NAMALWA (cell line): ENCODE data around the gene RBM18.

ENCODE experiments used
- DNase-seq: peaks from one replicate; pipeline ENCODE4 v3.0.0-alpha.2; 2015; ENCODE audit warnings: low spot score

Gene RBM18

DNA sequence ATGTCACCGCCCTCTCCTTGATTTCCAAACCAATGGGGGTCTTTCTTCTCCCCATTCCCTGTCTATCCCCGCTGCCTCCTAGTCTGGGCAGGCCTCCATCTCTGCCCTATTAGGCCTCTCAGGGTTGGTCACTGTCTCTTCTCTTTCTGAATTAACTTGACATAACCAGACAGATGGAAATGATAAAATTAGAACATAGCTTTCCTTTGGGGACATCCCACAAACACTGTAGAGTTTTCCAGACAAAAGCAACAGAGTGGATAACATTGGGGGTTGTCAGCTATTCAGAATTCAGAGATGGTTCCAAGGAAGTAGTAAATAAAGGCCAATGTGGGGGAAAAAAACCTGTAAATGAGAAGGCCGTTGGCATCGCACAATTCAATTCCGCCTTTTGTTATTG is 60.6 kb downstream of the RBM18 start:
- DNase-seq = no peak

DNA sequence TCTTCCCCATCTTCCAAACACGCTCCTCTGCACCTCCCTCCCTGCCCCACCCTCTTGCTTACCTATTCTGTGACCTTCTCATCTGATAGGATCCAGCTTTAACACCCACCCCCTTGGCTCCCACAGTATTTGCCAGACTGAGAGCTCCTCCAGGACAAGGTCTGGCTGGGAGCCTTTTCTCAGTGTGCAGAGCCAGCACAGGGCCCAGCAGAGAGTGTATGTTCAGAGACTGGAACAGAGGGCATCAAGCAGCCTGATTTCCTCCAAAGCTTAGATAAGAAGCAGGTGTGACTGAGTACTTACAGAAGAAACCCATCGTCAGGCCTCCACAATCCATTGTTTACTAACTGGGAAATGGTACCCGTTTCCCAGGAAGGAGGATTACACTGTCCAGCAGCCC is 62.5 kb downstream of the RBM18 start:
- DNase-seq = no peak

- DNase-seq = no peak
Measured at GRCh38 chr9:122201641-122202040, 63.0 kb downstream of the RBM18 start.

- no peak for DNase-seq
Measured at GRCh38 chr9:122200960-122201595, 63.6 kb downstream of the RBM18 start.

- no peak for DNase-seq
Measured at GRCh38 chr9:122197882-122198281, 66.8 kb downstream of the RBM18 start.

GRCh38 chr9:122197426-122197825 is 67.2 kb downstream of the RBM18 start:
- DNase-seq = no peak

DNA sequence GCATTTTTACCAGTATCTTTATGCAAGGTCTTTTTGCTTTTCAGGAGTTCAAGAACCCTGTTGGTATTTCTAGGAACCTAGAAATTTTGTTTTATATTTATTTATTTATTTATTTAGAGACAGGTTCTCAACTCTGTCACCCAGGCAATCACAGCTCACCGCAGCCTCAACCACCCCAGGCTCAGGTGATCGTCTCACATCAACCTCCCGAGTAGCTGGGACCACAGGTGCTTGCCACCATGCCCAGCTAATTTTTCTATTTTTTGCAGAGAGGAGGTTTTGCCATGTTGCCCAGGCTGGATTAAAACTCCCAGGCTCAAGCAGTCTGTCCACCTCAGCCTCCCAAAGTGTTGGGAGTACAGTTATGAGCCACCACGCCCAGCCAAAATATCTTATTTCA is 68.8 kb downstream of the RBM18 start:
- DNase-seq = no peak

- no peak for DNase-seq
Measured at GRCh38 chr9:122193651-122194050, 71.0 kb downstream of the RBM18 start.

DNA sequence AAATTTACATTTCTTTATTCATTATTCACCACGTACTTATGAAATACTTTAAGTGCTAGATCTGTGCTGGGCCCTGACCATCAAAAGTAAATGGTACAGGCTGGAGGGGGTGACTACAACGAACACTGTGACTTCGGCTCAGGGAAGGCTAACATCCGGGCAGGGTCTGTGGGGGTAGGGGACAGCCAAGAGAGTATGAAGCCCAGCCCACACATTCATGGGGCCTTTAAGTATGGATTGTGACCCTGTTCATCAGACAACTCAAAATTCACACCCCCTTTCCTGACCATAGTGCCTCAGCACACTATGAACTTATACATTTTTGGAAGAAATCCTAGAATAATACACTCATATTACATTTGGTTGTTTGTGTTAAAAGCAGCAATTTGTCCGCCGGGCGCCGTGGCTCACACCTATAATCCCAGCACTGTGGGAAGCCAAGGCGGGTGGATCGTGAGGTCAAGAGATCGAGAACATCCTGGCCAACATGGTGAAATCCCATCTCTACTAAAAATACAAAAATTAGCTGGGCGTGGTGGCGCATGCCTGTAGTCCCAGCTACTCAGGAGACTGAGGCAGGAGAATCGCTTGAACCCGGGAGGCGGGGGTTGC is 71.6 kb downstream of the RBM18 start:
- no peak for DNase-seq

GRCh38 chr9:122192261-122192875 is 72.3 kb downstream of the RBM18 start:
- no peak for DNase-seq

DNA sequence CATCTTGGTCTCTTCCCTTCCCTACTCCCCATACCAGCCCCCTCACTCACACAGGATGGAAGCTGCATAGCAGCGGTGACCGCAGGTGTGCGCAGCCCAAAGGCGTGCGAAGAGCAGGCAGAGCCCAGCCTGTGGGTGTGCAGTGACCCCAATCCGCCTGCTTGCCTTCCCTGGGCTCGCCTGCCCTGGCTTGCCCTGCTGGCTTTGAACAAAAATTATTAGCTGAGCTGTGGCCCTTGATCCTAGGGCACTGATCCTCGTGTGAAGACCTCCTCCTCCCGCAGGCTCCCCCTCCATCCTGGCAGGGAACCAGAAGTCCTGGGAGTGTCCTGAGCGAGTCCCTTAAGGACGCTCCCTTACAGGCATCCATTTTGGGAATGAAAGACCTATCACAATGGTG is 73.1 kb downstream of the RBM18 start:
- no peak for DNase-seq

- no peak for DNase-seq
Measured at GRCh38 chr9:122190597-122191381, 73.9 kb downstream of the RBM18 start.

GRCh38 chr9:122188369-122188768 is 76.3 kb downstream of the RBM18 start:
- DNase-seq = no peak
